Glutamatergic neuron (in vitro differentiated cells): ENCODE measurements around the gene FAM174B. TPM values are rescaled to one million over a fixed set of nuclear protein-coding genes. Genes with fewer than 3 reads are reported as not detected.
A peak's percentile ranks its signal among the peaks of the same experiment; 100 is the strongest.

Experiments used
- DNase-seq: peaks from one replicate; pipeline ENCODE4 v3.0.0; 2022
- H3K27ac Mint-ChIP-seq: one replicate; pipeline ENCODE4 v1.8.0; 2020; ENCODE audit warnings: mild to moderate bottlenecking, mixed read lengths, inconsistent platforms; ENCODE audit not compliant: unreplicated experiment
- H3K27me3 Mint-ChIP-seq: one replicate; pipeline ENCODE4 v1.8.0; 2020; ENCODE audit warnings: mild to moderate bottlenecking, moderate library complexity, mixed read lengths, inconsistent platforms; ENCODE audit not compliant: unreplicated experiment
- H3K36me3 Mint-ChIP-seq: one replicate; pipeline ENCODE4 v1.8.0; 2020; ENCODE audit warnings: mild to moderate bottlenecking, mixed read lengths, inconsistent platforms; ENCODE audit not compliant: unreplicated experiment
- H3K4me1 Mint-ChIP-seq: one replicate; pipeline ENCODE4 v1.8.0; 2020; ENCODE audit warnings: mild to moderate bottlenecking, low read depth, mixed read lengths, inconsistent platforms; ENCODE audit not compliant: unreplicated experiment
- H3K4me3 Mint-ChIP-seq: one replicate; pipeline ENCODE4 v1.8.0; 2020; ENCODE audit warnings: mild to moderate bottlenecking, mixed read lengths, inconsistent platforms; ENCODE audit not compliant: unreplicated experiment
- H3K9me3 Mint-ChIP-seq: one replicate; pipeline ENCODE4 v1.8.0; 2020; ENCODE audit warnings: mild to moderate bottlenecking, moderate library complexity, mixed read lengths, inconsistent platforms; ENCODE audit not compliant: unreplicated experiment
- CTCF ChIP-seq: fragments of 200-600 bp; sonication (generic); IDR thresholded peaks from one replicate; pipeline ENCODE4 v1.5.0; 2021; ENCODE audit not compliant: partially characterized antibody, unreplicated experiment
- total RNA-seq: library from RNA; stranded (reverse); fragmentation: NEBNext Ultra II Directional; extraction: Animal tissue kit (Norgen Biotek cat#: 25700); gene quantifications from one replicate; pipeline ENCODE4 v1.2.1, GENCODE V29; 2021; ENCODE audit not compliant: unreplicated experiment

FAM174B gene
- total RNA-seq, 1 donor from 2014 or later: 8.6 TPM

- Mint-ChIP-seq H3K4me1 (peaks cover 12% of the 10 kb centered on the region), H3K27me3 (peaks cover 2% of the 10 kb centered on the region), H3K4me3 (no peak overlapping the region), H3K9me3 (peaks cover 5% of the 10 kb centered on the region), H3K27ac (no peak overlapping the region), H3K36me3 (peaks cover 10% of the 10 kb centered on the region)
- DNase-seq: no peak
- TF ChIP-seq CTCF: no peak
Measured at GRCh38 chr15:92629276-92629974, 26.1 kb downstream of the FAM174B start.

DNA sequence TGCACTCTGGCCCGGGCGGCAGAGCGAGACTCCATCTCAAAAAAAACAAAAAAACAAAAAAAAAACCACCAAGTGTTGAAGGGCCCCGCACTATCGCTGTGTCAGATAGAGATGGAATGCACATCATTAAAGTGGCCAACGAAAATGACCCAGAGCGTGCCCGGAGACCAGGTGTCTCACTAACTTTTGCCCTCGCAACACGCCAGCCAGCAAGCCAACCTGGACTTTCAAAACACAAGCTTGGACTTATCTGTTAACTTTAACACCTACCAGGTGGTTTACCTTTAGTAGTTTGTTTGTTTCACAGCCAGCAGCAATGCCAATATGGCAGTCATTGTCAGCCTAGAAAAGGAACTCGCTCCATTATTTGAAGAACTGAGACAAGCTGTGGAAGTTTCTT lies 28.6 kb downstream of the FAM174B start:
- no peak for DNase-seq
- no peak overlapping the region for H3K27ac Mint-ChIP-seq
- peaks cover 5% of the 10 kb centered on the region for H3K27me3 Mint-ChIP-seq
- H3K4me3 Mint-ChIP-seq: no peak overlapping the region
- peaks cover 27% of the 10 kb centered on the region for H3K4me1 Mint-ChIP-seq
- TF ChIP-seq CTCF: no peak
- peaks cover 10% of the 10 kb centered on the region for H3K9me3 Mint-ChIP-seq
- H3K36me3 Mint-ChIP-seq: peaks cover 4% of the 10 kb centered on the region

DNA sequence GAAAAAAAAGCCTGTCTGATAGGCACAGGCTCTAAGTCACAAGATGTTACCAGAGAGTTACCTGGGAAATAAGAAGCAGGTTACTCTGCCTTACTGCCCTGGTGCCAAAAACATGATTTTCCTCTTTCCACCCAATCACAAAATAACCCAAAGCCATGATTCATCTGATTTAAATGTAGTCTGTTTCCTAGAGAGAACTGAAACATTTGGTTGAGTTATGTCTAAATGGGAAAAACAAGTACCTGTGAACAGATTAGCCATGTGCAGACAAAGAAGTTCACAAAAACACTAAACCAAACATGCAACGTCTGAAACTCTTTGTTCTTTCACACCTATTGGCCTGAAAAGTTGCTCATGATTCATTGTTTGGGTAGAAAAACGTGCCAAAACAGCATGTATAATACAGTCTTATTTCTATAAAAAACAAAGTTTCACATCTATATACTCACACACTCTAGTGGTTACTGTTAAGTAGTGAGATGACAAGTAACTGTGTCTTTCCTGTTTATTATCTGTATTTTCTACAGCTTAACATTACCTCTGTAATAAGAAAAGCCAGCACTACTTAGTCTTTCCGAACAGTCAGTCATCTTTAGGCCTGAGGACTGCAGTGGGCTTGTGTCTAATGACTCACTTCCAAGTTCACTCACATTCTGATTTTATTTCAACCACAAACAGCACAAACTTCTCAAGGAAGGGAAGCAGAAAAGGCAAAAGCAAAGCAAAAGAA lies 30.2 kb downstream of the FAM174B start:
- DNase-seq: no peak

GRCh38 chr15:92624401-92624991 lies 31.1 kb downstream of the FAM174B start:
- Mint-ChIP-seq H3K4me3 (no peak overlapping the region), H3K9me3 (peaks cover 10% of the 10 kb centered on the region), H3K27me3 (peaks cover 5% of the 10 kb centered on the region), H3K4me1 (peaks cover 22% of the 10 kb centered on the region), H3K36me3 (no peaks in the 10 kb centered on the region), H3K27ac (peak overlapping the region; percentile 81)
- no peak for TF ChIP-seq CTCF
- DNase-seq: peak; percentile 40

More for the DNA sequence above, 30.2 kb downstream of the FAM174B start:
- Mint-ChIP-seq H3K4me1 (peaks cover 27% of the 10 kb centered on the region), H3K9me3 (peaks cover 10% of the 10 kb centered on the region), H3K4me3 (no peak overlapping the region), H3K27me3 (peaks cover 5% of the 10 kb centered on the region), H3K27ac (peak overlapping the region; percentile 34), H3K36me3 (peaks cover 4% of the 10 kb centered on the region)
- no peak for TF ChIP-seq CTCF

DNA sequence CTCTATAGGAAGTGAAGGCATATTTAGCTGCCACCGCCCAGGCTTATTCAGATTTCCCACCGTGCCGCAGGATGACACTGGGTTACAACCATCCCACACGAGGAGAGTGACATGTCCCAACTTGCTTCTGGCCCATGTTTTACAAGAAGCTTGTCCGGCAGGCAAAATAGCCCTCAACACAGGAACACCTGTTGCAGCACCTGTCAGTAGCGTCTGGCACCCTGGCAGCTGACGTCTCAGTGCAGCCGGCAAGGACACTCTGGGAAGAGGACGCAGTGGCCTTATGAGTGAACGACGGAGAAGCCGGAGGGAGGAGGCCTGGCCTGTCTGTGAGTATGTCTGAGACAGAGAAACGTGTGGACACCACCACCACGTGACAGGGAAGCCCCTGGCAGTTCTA lies 32.1 kb downstream of the FAM174B start:
- H3K4me3 Mint-ChIP-seq: peak overlapping the region; percentile 23
- H3K27me3 Mint-ChIP-seq: peaks cover 5% of the 10 kb centered on the region
- no peaks in the 10 kb centered on the region for H3K36me3 Mint-ChIP-seq
- TF ChIP-seq CTCF: no peak
- H3K4me1 Mint-ChIP-seq: peaks cover 22% of the 10 kb centered on the region
- DNase-seq: peak; percentile 46
- peak overlapping the region; percentile 81 for H3K27ac Mint-ChIP-seq
- peaks cover 9% of the 10 kb centered on the region for H3K9me3 Mint-ChIP-seq
